Thymus (tissue), 11 donors: ENCODE measurements around the gene EPS8. TPM values are rescaled to one million over a fixed set of nuclear protein-coding genes. Genes with fewer than 3 reads are reported as not detected.

Experiments
- DNase-seq, 9 donors: peaks; one replicate each; pipeline ENCODE4 v3.0.0-alpha.2; 2013; ENCODE audit warnings: low spot score in 9 of 9, low read depth in 6 of 9, missing footprints in 1 of 9
- H3K27ac ChIP-seq, 2 donors: one replicate each; pipeline ENCODE4 v1.5.1; 2013; ENCODE audit warnings: control low read depth in 1 of 2, low read depth in 1 of 2, low read length in 1 of 2, mild to moderate bottlenecking in 1 of 2, moderate library complexity in 1 of 2
- H3K27me3 ChIP-seq, 2 donors: one replicate each; pipeline ENCODE4 v1.5.1; 2013; ENCODE audit warnings: low read length in 1 of 2; ENCODE audit not compliant: control insufficient read depth in 2 of 2, insufficient read depth in 1 of 2
- H3K36me3 ChIP-seq, 2 donors: one replicate each; pipeline ENCODE4 v1.5.1; 2013; ENCODE audit warnings: low read length in 1 of 2, mild to moderate bottlenecking in 1 of 2, moderate library complexity in 1 of 2; ENCODE audit not compliant: control insufficient read depth in 2 of 2, insufficient read depth in 2 of 2
- H3K4me1 ChIP-seq, 2 donors: one replicate each; pipeline ENCODE4 v1.5.1; 2013; ENCODE audit warnings: low read length in 2 of 2; ENCODE audit not compliant: control insufficient read depth in 2 of 2, insufficient read depth in 2 of 2
- H3K4me3 ChIP-seq, 2 donors: one replicate each; pipeline ENCODE4 v1.5.1; 2013; ENCODE audit warnings: low read length in 2 of 2, control low read depth in 1 of 2, mild to moderate bottlenecking in 1 of 2
- H3K9me3 ChIP-seq, 2 donors: one replicate each; pipeline ENCODE4 v1.5.1; 2013; ENCODE audit warnings: low read length in 1 of 2, mild to moderate bottlenecking in 1 of 2; ENCODE audit not compliant: control insufficient read depth in 2 of 2, insufficient read depth in 1 of 2
- WGBS: extraction: QIAGEN DNeasy Blood & Tissue Kit; methylation state at CpG from one replicate; pipeline ENCODE4 v1.1.7; 2013; 5-methylcytosine and 5-hydroxymethylcytosine counted together
- polyA plus RNA-seq: library from polyadenylated mRNA; stranded (reverse); fragments of 200-250 nt; gene quantifications from one replicate; pipeline ENCODE4 v1.2.3, GENCODE V29; 2013
- total RNA-seq: library from RNA; stranded (reverse); fragments of 120-200 nt; gene quantifications from one replicate; pipeline ENCODE4 v1.2.4, GENCODE V29; 2013
- donor health status: healthy.

Gene EPS8
- total and polyA plus RNA-seq, 2 donors: 3.7 to 9.2 TPM

DNA sequence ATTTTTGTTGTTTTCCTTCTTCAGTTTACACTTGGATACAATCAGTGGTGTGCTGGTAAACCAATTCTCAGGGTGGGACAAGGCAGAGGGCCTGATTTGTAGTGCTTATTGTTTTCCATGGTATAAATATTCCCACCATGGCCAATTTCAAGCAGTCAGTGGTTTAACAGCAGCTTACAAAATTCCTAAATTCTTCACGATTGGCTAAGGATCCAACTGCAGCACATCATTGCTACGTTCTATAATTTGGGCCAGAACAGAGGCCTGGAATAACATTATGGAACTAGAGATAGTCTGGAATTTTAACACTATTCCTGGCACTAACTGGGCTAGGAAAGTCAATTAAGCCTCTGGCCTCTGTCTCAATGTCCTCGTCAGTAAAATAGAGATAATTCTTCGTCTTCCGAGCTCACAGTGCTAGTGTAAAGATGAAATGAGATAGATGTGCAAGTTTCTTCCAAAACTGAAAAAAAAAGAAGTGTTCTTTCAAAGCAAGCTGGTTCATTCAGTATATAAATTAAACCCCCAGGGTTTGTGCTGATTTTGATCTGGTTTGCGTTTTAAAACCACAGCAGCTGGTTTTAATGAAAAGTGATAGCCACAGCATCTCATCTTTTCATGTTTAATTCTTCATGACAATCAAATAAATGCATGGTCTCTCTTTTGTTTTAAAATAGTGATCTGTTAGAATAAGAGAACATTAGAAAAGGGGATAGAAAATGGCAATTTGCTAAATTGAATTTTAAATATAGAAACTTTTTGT, 104.1 kb downstream of the EPS8 start:
- Histone ChIP-seq H3K4me1 (no peaks in the 10 kb centered on the region), H3K27me3 (no peaks in the 10 kb centered on the region), H3K4me3 (no peak overlapping the region), H3K27ac (no peak overlapping the region), H3K36me3 (no peaks in the 10 kb centered on the region), H3K9me3 (no peaks in the 10 kb centered on the region)
- WGBS: 91% methylated on average over 6 of the region's 6 CpGs
- DNase-seq: no peak

DNA sequence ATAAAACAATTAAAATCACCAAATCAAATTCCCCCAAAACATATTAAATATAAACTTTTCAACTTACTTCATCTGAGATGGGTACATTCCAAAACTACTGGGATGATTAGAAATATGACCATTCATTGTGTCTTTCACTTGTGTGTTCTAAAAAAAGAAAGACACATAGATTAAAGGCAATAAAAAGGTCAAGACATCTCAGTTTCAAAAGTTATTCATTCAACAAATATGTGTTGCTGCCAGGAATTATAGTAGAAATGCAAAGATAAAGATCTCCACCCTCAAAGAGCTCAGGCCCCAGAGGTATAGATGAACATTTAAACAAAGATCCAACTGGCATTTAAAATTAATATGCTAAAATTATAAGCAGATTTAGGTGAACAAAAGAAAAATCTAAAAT, 106.4 kb downstream of the EPS8 start:
- Histone ChIP-seq H3K9me3 (no peaks in the 10 kb centered on the region), H3K27ac (no peak overlapping the region), H3K27me3 (no peaks in the 10 kb centered on the region), H3K36me3 (no peaks in the 10 kb centered on the region), H3K4me1 (no peaks in the 10 kb centered on the region), H3K4me3 (no peak overlapping the region)
- DNase-seq: no peak

- no peak overlapping the region for H3K27ac ChIP-seq
- WGBS: 89% methylated on average over 1 of the region's 1 CpG
- no peaks in the 10 kb centered on the region for H3K36me3 ChIP-seq
- H3K4me1 ChIP-seq: no peaks in the 10 kb centered on the region
- H3K4me3 ChIP-seq: no peak overlapping the region
- H3K27me3 ChIP-seq: no peaks in the 10 kb centered on the region
- no peak for DNase-seq
- no peaks in the 10 kb centered on the region for H3K9me3 ChIP-seq
These were observed 110.0 kb downstream of the EPS8 start for GRCh38 chr12:15679151-15679550.

GRCh38 chr12:15677726-15678201, 111.4 kb downstream of the EPS8 start:
- WGBS: 96% methylated on average over 3 of the region's 3 CpGs
- Histone ChIP-seq H3K4me3 (no peak overlapping the region), H3K9me3 (no peaks in the 10 kb centered on the region), H3K4me1 (no peaks in the 10 kb centered on the region), H3K27me3 (no peaks in the 10 kb centered on the region), H3K36me3 (no peaks in the 10 kb centered on the region), H3K27ac (no peak overlapping the region)
- DNase-seq: no peak

- Histone ChIP-seq H3K27ac (no peak overlapping the region), H3K27me3 (no peaks in the 10 kb centered on the region), H3K36me3 (no peaks in the 10 kb centered on the region), H3K4me3 (no peak overlapping the region), H3K4me1 (no peaks in the 10 kb centered on the region), H3K9me3 (no peaks in the 10 kb centered on the region)
- WGBS: 93% methylated on average over 3 of the region's 3 CpGs
- no peak for DNase-seq
These were observed 112.0 kb downstream of the EPS8 start for GRCh38 chr12:15677228-15677627.

DNA sequence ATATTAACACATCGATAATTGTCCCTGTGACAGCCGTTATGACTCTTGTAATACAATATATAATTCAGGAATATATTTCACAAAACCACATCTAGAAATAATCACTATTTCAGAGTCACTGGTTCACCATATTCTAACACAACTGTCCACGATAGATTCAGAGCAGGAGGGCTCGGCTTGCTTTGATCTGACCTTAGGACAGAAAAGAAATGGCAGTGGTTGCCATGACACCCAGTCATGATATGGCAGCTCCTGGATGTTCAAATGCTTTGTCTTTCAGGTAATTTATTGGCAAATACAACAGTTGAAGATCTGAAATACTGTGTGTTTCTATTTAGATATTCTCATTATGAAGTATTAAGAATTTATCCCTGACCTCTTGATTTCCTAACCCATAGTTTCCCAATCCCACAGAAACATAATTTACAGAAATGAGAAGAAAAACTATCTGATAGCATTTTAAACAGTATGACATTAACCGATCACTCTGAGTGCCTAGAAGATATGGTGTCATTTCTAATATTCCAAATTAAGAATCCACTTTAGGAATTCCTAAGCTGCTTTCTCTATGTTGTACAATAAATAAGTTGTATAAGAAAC, 116.4 kb downstream of the EPS8 start:
- no peaks in the 10 kb centered on the region for H3K36me3 ChIP-seq
- DNase-seq: no peak
- no peak overlapping the region for H3K27ac ChIP-seq
- H3K4me1 ChIP-seq: no peaks in the 10 kb centered on the region
- H3K9me3 ChIP-seq: no peaks in the 10 kb centered on the region
- WGBS: 96% methylated on average over 5 of the region's 5 CpGs
- H3K4me3 ChIP-seq: no peak overlapping the region
- no peaks in the 10 kb centered on the region for H3K27me3 ChIP-seq

DNA sequence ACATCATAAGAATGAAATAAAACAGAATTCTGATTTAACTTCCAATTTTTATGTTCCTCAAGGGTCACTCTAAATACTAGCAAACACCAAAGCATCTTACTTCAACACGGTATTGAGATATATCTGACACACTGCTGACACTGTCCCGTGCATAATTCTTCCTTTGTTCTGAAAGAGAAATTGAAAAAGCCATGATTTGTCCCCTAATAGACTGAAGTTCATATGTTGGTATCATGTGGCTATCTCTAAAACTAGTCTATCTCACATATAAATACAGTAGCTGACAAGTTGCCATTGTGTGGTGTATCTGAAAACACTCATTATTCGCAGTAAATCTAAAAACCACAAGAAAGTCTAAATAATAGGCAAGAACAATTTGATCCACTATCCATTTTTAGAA, 118.4 kb downstream of the EPS8 start:
- Histone ChIP-seq H3K4me3 (no peak overlapping the region), H3K4me1 (no peaks in the 10 kb centered on the region), H3K9me3 (no peaks in the 10 kb centered on the region), H3K27me3 (no peaks in the 10 kb centered on the region), H3K36me3 (no peaks in the 10 kb centered on the region), H3K27ac (no peak overlapping the region)
- no peak for DNase-seq
- 96% methylated on average over 3 of the region's 3 CpGs for WGBS

GRCh38 chr12:15669256-15669948, 119.8 kb downstream of the EPS8 start:
- no peaks in the 10 kb centered on the region for H3K36me3 ChIP-seq
- no peaks in the 10 kb centered on the region for H3K9me3 ChIP-seq
- H3K4me1 ChIP-seq: no peaks in the 10 kb centered on the region
- H3K27me3 ChIP-seq: no peaks in the 10 kb centered on the region
- no peak overlapping the region for H3K27ac ChIP-seq
- no peak overlapping the region for H3K4me3 ChIP-seq
- DNase-seq: no peak
- 97% methylated on average over 3 of the region's 3 CpGs for WGBS

DNA sequence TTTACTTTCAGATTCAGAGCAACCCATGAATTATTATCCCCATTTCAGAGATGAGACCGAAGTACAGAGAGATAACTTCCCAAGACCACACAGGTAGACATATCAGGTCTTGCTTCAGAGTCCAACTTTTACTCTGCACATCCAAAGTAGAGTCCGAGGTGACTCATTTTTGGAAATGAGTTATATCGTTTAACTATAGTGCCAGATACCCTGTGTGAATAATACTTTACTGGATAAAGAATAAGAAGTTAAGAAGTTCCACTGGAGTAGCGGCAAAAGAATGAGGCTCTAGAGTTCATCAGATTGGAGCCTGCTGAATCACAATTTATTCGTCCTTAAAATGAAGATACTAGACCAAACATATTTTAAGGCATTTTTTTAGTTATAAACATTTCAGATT, 124.7 kb downstream of the EPS8 start:
- Histone ChIP-seq H3K36me3 (no peaks in the 10 kb centered on the region), H3K27ac (no peak overlapping the region), H3K4me3 (no peak overlapping the region), H3K9me3 (no peaks in the 10 kb centered on the region), H3K4me1 (no peaks in the 10 kb centered on the region), H3K27me3 (no peaks in the 10 kb centered on the region)
- DNase-seq: no peak
- 98% methylated on average over 5 of the region's 5 CpGs for WGBS
